A549 (cell line): Measurements from ENCODE around the gene SHISAL1. TPM values are rescaled to one million over a fixed set of nuclear protein-coding genes. Genes with fewer than 3 reads are reported as not detected.

ENCODE experiments used
- ATAC-seq, 2 experiments: fragments of 200-7000 bp in 1 of 2; fragments of >200 bp in 1 of 2; cut with Nextera tagmentation in 1 of 2; cut with Tn5 transposase in 1 of 2; 3 replicates each; pipeline versions ENCODE4 v1.8.0 to v1.9.1; 2018 to 2020; ENCODE audit warnings: mild to moderate bottlenecking in 1 of 2, moderate library complexity in 1 of 2
- CTCF ChIA-PET: fragments of 300-600 bp; sonication (Branson Sonifier 250); formaldehyde crosslinking; extraction: SDS; loops from one replicate; lab custom pipeline; 2021; ENCODE audit warnings: antibody characterized with exemption, inconsistent platforms; lab: Yijun Ruan, JAX
- POLR2A ChIA-PET: fragments of 350-600 bp; formaldehyde crosslinking; extraction: SDS; loops from one replicate; lab custom pipeline; 2021; ENCODE audit warnings: antibody characterized with exemption, inconsistent platforms; lab: Yijun Ruan, JAX
- DNase-seq, 2 experiments: peaks; one replicate each; pipeline versions ENCODE4 v3.0.0 to v3.0.0-alpha.2; 2011 to 2016; ENCODE audit warnings: low read depth in 1 of 2, low spot score in 1 of 2
- FAIRE-seq: peaks from 2 replicates; lab custom pipeline; 2011; peaks lifted over from hg19 to GRCh38; lab: Jason Lieb, UNC
- H3K27ac ChIP-seq, 2 experiments: fragments of >200 bp; sonication (Bioruptor Twin); formaldehyde crosslinking; 3 replicates each; pipeline ENCODE4 v1.5.1; 2016 to 2017
- H3K4me1 ChIP-seq: fragments of >200 bp; sonication (Bioruptor Twin); formaldehyde crosslinking; 3 replicates; pipeline ENCODE4 v1.6.1; 2016
- H3K4me2 ChIP-seq: fragments of >200 bp; sonication (Bioruptor Twin); formaldehyde crosslinking; 3 replicates; pipeline ENCODE4 v1.6.1; 2016
- H3K4me3 ChIP-seq: fragments of >200 bp; sonication (Bioruptor Twin); formaldehyde crosslinking; 3 replicates; pipeline ENCODE4 v1.5.1; 2016
- H3K9me3 ChIP-seq: fragments of >200 bp; sonication (Bioruptor Twin); formaldehyde crosslinking; 3 replicates; pipeline ENCODE4 v1.6.1; 2016
- CBX2 ChIP-seq: fragments of 200-600 bp; sonication (generic); IDR thresholded peaks from 2 replicates; pipeline ENCODE4 v1.6.1; 2016; ENCODE audit warnings: low read depth, mild to moderate bottlenecking, borderline replicate concordance
- CBX8 ChIP-seq: fragments of 200-600 bp; sonication (generic); IDR thresholded peaks from 2 replicates; pipeline ENCODE4 v1.6.1; 2016
- CHD2 ChIP-seq: fragments of 150-350 bp; IDR thresholded peaks from 2 replicates; pipeline ENCODE4 v1.6.1; 2014; ENCODE audit warnings: low read length; ENCODE audit not compliant: partially characterized antibody
- FOSB ChIP-seq: fragments of 250-450 bp; sonication (Bioruptor Pico); IDR thresholded peaks from 2 replicates; pipeline ENCODE4 v1.5.0; 2020; ENCODE audit warnings: mild to moderate bottlenecking, moderate library complexity
- GATA3 ChIP-seq: IDR thresholded peaks from 2 replicates; pipeline ENCODE4 v1.6.1; 2012; ENCODE audit warnings: borderline replicate concordance
- HOXA7 ChIP-seq: fragments of 250-450 bp; sonication (Bioruptor Pico); IDR thresholded peaks from 2 replicates; pipeline ENCODE4 v1.5.0; 2020; ENCODE audit warnings: mild to moderate bottlenecking, moderate library complexity
- HOXB5 ChIP-seq: fragments of 250-450 bp; sonication (Bioruptor Pico); IDR thresholded peaks from 2 replicates; pipeline ENCODE4 v1.5.0; 2020; ENCODE audit warnings: mild to moderate bottlenecking, moderate library complexity
- KDM1A ChIP-seq: fragments of 200-600 bp; sonication (generic); IDR thresholded peaks from 2 replicates; pipeline ENCODE4 v1.6.1; 2016; ENCODE audit warnings: low read depth, mild to moderate bottlenecking
- MYC ChIP-seq: IDR thresholded peaks from 2 replicates; pipeline ENCODE4 v1.6.1; 2012; ENCODE audit warnings: mild to moderate bottlenecking, inconsistent platforms, low read length, improper control_type of control experiment, borderline replicate concordance
- NPAS2 ChIP-seq: fragments of 250-450 bp; sonication (Bioruptor Pico); IDR thresholded peaks from 2 replicates; pipeline ENCODE4 v1.8.0; 2022; ENCODE audit warnings: mild to moderate bottlenecking, moderate library complexity, borderline replicate concordance
- NR3C1 ChIP-seq: fragments of >200 bp; sonication (Bioruptor Twin); formaldehyde crosslinking; IDR thresholded peaks from 3 replicates; pipeline ENCODE4 v1.6.1; 2017
- POLR2A ChIP-seq: IDR thresholded peaks from 2 replicates; pipeline ENCODE4 v1.6.1; 2012; ENCODE audit warnings: mild to moderate bottlenecking, low read length
- RARB ChIP-seq: fragments of 250-450 bp; sonication (Bioruptor Pico); IDR thresholded peaks from 2 replicates; pipeline ENCODE4 v1.8.0; 2021; ENCODE audit warnings: mild to moderate bottlenecking, moderate library complexity
- SMC3 ChIP-seq: fragments of >200 bp; sonication (Bioruptor Twin); formaldehyde crosslinking; IDR thresholded peaks from 3 replicates; pipeline ENCODE4 v1.6.1; 2018; ENCODE audit warnings: inconsistent platforms
- SREBF2 ChIP-seq: fragments of 450-650 bp; IDR thresholded peaks from 2 replicates; pipeline ENCODE4 v1.6.1; 2014; ENCODE audit warnings: mild to moderate bottlenecking, moderate library complexity
- TFCP2L1 ChIP-seq: fragments of 250-450 bp; sonication (Bioruptor Pico); IDR thresholded peaks from 2 replicates; pipeline ENCODE4 v1.5.0; 2021; ENCODE audit warnings: mild to moderate bottlenecking
- ZC3H11A ChIP-seq: fragments of 450-650 bp; IDR thresholded peaks from 2 replicates; pipeline ENCODE4 v1.6.1; 2014; ENCODE audit warnings: antibody characterized with exemption, mild to moderate bottlenecking
- ZNF302 ChIP-seq: fragments of 250-450 bp; sonication (Bioruptor Pico); IDR thresholded peaks from 2 replicates; pipeline ENCODE4 v1.9.0; 2021; ENCODE audit warnings: inconsistent platforms, mild to moderate bottlenecking, moderate library complexity
- WGBS: methylation state at CpG from one replicate; pipeline ENCODE4 v1.1.6; 2017; ENCODE audit errors: missing lambda C conversion rate; 5-methylcytosine and 5-hydroxymethylcytosine counted together
- polyA plus RNA-seq, 4 experiments: library from polyadenylated mRNA; depleted of rRNA in 3 of 4; stranded (reverse); fragments of >200 nt; fragmentation: RNase III in 1 of 4; extraction: RNeasy Plus Mini Kit Qiagen cat#74134 plus additional on column Dnase treatment in 1 of 4; gene quantifications; 2 replicates in 3 of 4; 3 replicates in 1 of 4; pipeline ENCODE4 v1.2.3, GENCODE V29; 2011 to 2017
- TF ChIP-seq, protein P1 (sequence below): fragments of >200 bp; sonication (Bioruptor Twin); formaldehyde crosslinking; IDR thresholded peaks from 2 replicates; pipeline ENCODE4 v1.6.1; 2016
- TF ChIP-seq, protein P2 (sequence below): IDR thresholded peaks from 2 replicates; pipeline ENCODE4 v1.6.1; 2012
- TF ChIP-seq, protein P3 (sequence below): IDR thresholded peaks from 2 replicates; pipeline ENCODE4 v1.6.1; 2012; ENCODE audit warnings: low read depth, borderline replicate concordance
- TF ChIP-seq, protein P4 (sequence below): fragments of 450-650 bp; IDR thresholded peaks from 2 replicates; pipeline ENCODE4 v1.6.1; 2014; ENCODE audit warnings: antibody characterized with exemption
- TF ChIP-seq, protein P5 (sequence below): fragments of >200 bp; sonication (Bioruptor Twin); formaldehyde crosslinking; IDR thresholded peaks from 3 replicates; pipeline ENCODE4 v1.5.1; 2016
- TF ChIP-seq, protein P6 (sequence below): fragments of >200 bp; sonication (Bioruptor Twin); formaldehyde crosslinking; IDR thresholded peaks from 3 replicates; pipeline ENCODE4 v1.6.1; 2016
- TF ChIP-seq, protein P7 (sequence below): fragments of 150-350 bp; IDR thresholded peaks from 2 replicates; pipeline ENCODE4 v1.6.1; 2014; ENCODE audit warnings: low read depth, mild to moderate bottlenecking, low read length
- TF ChIP-seq, protein P8 (sequence below): IDR thresholded peaks from 2 replicates; pipeline ENCODE4 v1.6.1; 2012

The SHISAL1 gene
- polyA plus RNA-seq, 2 of the 4 experiments (the other 2 are of a cell fraction) = 0.61 to 1.9 TPM

DNA sequence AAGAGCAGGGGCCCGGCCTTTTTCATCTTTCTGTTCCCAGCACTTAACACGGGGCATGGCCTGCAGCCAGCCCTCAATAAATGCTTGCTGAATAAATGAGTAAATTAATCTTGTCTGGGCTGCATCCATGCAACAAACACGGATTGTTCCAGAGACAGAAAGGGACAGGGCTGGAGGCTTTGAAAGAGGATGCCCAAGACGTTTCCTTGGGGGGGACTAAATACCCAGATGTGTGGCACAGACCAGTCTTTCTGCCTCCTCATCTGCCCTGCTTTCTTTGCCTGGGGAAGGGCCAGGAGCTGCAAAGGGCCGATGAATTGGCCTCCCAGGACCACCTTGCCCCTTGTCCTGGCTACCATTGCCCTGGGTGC lies 40.4 kb downstream of the SHISAL1 start (continued):
- TF ChIP-seq, protein P1, sequence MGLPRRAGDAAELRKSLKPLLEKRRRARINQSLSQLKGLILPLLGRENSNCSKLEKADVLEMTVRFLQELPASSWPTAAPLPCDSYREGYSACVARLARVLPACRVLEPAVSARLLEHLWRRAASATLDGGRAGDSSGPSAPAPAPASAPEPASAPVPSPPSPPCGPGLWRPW = no peak
- TF ChIP-seq FOSB (no peak), CBX2 (no peak), NPAS2 (no peak), SMC3 (no peak)
- TF ChIP-seq, protein P2, sequence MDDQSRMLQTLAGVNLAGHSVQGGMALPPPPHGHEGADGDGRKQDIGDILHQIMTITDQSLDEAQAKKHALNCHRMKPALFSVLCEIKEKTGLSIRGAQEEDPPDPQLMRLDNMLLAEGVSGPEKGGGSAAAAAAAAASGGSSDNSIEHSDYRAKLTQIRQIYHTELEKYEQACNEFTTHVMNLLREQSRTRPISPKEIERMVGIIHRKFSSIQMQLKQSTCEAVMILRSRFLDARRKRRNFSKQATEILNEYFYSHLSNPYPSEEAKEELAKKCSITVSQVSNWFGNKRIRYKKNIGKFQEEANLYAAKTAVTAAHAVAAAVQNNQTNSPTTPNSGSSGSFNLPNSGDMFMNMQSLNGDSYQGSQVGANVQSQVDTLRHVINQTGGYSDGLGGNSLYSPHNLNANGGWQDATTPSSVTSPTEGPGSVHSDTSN = no peak

DNA sequence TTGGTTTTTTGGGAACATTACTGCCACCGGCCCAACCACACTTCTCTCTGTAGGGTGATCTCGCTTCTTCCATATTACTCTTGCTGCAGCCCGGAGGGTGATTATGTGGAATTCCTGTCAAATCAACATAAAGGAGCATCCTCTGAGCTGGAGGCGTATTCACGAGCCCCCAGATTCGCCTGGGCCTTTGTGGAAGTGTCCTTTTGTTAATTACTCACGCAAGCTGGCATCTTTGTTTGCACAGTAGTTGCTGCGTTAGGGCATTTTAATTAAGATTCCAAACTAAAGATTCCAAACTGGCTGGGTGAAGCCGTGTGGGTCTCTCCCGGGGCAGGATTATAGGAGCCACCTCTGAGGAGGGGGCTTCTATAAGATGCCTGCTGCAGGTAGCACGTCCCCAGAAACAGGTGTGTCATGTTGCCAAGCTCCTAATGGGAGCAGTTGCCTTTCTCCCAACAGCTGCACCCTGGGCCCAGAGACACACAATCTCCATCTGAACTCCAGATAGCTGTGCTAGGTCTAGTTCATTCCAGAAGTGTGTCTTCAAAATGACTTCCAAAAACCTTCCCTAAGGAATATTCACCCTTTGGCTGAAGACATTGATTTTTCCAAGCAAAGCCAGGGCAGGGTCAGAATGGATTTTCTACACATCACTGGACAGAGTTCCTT lies 40.9 kb downstream of the SHISAL1 start:
- no peak for FAIRE-seq
- POLR2A ChIA-PET = no interaction called here
- no peak for DNase-seq
- no peak for TF ChIP-seq POLR2A
- TF ChIP-seq, protein P3, sequence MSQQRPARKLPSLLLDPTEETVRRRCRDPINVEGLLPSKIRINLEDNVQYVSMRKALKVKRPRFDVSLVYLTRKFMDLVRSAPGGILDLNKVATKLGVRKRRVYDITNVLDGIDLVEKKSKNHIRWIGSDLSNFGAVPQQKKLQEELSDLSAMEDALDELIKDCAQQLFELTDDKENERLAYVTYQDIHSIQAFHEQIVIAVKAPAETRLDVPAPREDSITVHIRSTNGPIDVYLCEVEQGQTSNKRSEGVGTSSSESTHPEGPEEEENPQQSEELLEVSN = no peak
- TF ChIP-seq TFCP2L1 (CRISPR knock-in tag) = no peak
- TF ChIP-seq, protein P4, sequence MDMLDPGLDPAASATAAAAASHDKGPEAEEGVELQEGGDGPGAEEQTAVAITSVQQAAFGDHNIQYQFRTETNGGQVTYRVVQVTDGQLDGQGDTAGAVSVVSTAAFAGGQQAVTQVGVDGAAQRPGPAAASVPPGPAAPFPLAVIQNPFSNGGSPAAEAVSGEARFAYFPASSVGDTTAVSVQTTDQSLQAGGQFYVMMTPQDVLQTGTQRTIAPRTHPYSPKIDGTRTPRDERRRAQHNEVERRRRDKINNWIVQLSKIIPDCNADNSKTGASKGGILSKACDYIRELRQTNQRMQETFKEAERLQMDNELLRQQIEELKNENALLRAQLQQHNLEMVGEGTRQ = no peak
- no peak for TF ChIP-seq CBX8
- no peak for TF ChIP-seq SMC3
- TF ChIP-seq KDM1A = no peak
- Histone ChIP-seq H3K27ac (no peak overlapping the region), H3K9me3 (no peaks in the 10 kb centered on the region), H3K4me1 (no peaks in the 10 kb centered on the region), H3K4me2 (no peak overlapping the region), H3K4me3 (no peak overlapping the region)
- ATAC-seq = no peak
- CTCF ChIA-PET = no interaction called here
- 83% methylated on average over 8 of the region's 11 CpGs for WGBS

DNA sequence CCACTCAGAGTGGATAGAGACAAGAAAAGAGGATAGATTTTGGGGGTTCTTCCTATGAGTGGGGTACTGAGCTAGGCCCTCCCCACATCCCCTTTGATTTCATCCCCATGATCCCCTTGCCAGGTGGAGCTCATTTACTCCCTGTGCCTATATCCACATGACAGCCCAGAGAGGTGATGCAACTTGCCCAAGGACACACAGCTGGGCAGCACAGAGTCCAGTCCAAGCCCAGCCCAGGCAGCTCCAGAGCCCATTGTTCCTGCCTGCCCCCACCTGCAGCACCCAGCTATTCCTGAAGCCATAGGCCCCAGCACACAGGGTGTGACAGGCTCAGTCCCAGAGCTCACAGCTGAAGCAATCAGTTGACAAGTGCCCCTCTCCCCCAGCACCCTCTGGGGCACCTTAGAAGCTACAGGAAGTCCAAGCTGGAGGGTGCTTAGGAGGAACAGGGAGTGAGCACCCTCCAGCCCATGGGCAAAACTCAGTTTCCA lies 41.7 kb downstream of the SHISAL1 start:
- DNase-seq (no peak), ATAC-seq (no peak), FAIRE-seq (no peak)
- H3K9me3 ChIP-seq = no peaks in the 10 kb centered on the region
- H3K27ac ChIP-seq = no peak overlapping the region
- H3K4me3 ChIP-seq = no peak overlapping the region
- CTCF ChIA-PET = no interaction called here
- POLR2A ChIA-PET = no interaction called here
- H3K4me2 ChIP-seq = no peak overlapping the region
- H3K4me1 ChIP-seq = no peaks in the 10 kb centered on the region
- TF ChIP-seq, protein P5, sequence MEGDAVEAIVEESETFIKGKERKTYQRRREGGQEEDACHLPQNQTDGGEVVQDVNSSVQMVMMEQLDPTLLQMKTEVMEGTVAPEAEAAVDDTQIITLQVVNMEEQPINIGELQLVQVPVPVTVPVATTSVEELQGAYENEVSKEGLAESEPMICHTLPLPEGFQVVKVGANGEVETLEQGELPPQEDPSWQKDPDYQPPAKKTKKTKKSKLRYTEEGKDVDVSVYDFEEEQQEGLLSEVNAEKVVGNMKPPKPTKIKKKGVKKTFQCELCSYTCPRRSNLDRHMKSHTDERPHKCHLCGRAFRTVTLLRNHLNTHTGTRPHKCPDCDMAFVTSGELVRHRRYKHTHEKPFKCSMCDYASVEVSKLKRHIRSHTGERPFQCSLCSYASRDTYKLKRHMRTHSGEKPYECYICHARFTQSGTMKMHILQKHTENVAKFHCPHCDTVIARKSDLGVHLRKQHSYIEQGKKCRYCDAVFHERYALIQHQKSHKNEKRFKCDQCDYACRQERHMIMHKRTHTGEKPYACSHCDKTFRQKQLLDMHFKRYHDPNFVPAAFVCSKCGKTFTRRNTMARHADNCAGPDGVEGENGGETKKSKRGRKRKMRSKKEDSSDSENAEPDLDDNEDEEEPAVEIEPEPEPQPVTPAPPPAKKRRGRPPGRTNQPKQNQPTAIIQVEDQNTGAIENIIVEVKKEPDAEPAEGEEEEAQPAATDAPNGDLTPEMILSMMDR = no peak
- TF ChIP-seq SREBF2 (no peak), ZC3H11A (no peak), GATA3 (no peak)
- TF ChIP-seq, protein P6, sequence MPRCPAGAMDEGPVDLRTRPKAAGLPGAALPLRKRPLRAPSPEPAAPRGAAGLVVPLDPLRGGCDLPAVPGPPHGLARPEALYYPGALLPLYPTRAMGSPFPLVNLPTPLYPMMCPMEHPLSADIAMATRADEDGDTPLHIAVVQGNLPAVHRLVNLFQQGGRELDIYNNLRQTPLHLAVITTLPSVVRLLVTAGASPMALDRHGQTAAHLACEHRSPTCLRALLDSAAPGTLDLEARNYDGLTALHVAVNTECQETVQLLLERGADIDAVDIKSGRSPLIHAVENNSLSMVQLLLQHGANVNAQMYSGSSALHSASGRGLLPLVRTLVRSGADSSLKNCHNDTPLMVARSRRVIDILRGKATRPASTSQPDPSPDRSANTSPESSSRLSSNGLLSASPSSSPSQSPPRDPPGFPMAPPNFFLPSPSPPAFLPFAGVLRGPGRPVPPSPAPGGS = no peak

DNA sequence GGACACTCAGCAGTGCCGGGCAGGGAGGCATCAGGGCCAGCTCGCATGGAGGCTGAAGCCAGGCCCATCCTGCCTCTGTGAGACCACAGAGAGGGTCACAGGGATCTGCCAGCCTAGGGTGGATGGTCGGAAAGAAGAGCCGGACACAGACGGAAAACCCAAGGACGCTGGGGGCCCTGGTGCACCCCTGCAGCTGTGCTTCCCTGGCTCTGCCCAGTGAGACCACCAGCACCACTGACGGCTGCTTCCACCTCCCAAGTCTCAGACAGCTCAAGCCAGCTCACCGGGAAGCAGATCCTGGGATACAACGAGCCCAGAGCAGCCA lies 42.2 kb downstream of the SHISAL1 start:
- DNase-seq (no peak), FAIRE-seq (no peak), ATAC-seq (no peak)
- Histone ChIP-seq H3K4me3 (no peak overlapping the region), H3K4me2 (no peak overlapping the region), H3K27ac (no peak overlapping the region), H3K9me3 (no peaks in the 10 kb centered on the region), H3K4me1 (no peaks in the 10 kb centered on the region)
- ChIA-PET CTCF (no interaction called here), POLR2A (no interaction called here)
- 78% methylated on average over 7 of the region's 9 CpGs for WGBS
- no peak for TF ChIP-seq HOXA7 (CRISPR knock-in tag)
- no peak for TF ChIP-seq MYC
- TF ChIP-seq, protein P7, sequence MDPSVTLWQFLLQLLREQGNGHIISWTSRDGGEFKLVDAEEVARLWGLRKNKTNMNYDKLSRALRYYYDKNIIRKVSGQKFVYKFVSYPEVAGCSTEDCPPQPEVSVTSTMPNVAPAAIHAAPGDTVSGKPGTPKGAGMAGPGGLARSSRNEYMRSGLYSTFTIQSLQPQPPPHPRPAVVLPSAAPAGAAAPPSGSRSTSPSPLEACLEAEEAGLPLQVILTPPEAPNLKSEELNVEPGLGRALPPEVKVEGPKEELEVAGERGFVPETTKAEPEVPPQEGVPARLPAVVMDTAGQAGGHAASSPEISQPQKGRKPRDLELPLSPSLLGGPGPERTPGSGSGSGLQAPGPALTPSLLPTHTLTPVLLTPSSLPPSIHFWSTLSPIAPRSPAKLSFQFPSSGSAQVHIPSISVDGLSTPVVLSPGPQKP = no peak
- TF ChIP-seq ZNF302 (CRISPR knock-in tag) = no peak
- no peak for TF ChIP-seq ZC3H11A
- TF ChIP-seq CBX2 = no peak
- TF ChIP-seq NR3C1 = no peak
- TF ChIP-seq, protein P8, sequence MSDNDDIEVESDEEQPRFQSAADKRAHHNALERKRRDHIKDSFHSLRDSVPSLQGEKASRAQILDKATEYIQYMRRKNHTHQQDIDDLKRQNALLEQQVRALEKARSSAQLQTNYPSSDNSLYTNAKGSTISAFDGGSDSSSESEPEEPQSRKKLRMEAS = no peak
- TF ChIP-seq HOXB5 (CRISPR knock-in tag) = no peak
- no peak for TF ChIP-seq RARB (CRISPR knock-in tag)
- TF ChIP-seq, protein P3 = no peak
- TF ChIP-seq CHD2 = no peak
